ENCODE measurements around the gene GALNT9.
A peak's percentile ranks its signal among the peaks of the same experiment; 100 is the strongest.
"Not testable (repeated sequence)": the region's sequence is repeated elsewhere in the genome, so short reads cannot be mapped to it uniquely, and the experiment has no call there.

GALNT9 gene

DNA sequence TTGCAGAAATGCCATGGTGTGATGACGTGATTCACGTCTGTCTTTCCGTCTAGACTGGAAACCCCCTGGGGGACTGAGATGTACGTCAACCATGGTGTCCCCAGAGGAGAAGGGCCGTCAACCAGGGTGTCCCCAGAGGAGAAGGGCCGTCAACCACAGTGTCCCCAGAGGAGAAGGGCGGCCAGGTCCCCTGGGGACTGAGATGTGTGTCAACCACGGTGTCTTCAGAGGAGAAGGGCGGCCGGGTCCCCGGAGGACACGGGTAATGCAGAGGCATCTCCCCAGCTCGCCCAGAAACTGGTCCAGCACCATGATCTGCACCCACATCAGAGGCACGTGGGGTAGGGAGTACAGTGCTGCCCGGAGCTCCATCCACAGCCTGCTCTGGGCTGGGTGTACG is 30.6 kb upstream of the GALNT9 start:
- no peak for DNase-seq

DNA sequence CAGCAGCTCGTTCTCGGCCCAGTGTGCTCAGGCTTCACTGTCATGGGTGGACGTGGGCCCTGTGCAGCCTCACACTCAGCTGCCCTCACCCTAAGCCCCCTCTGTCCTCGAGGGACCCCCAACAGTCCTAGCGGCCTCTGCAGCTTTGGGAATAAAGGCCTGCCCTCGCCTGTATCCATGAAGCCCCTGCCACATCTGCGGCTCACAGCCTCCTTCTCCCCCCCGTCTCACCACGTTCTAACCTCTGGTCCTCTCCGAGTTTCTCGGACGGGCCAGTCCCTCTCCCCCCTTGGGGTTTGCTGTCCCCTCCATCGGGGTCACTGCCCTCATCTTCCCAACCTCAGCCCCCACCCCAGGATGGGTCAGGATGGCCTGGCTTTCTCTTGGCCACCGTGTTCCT is 30.2 kb upstream of the GALNT9 start:
- in situ Hi-C loops (cut with MboI; ENCODE audit: low pct_unique_long_range_greater_than_20kb, low sequenced_read_pairs) = no loop called here
- no peak for DNase-seq

More for the DNA sequence above, 30.6 kb upstream of the GALNT9 start:
- in situ Hi-C loops (cut with MboI; ENCODE audit: low pct_unique_long_range_greater_than_20kb, low sequenced_read_pairs) = no loop called here

DNA sequence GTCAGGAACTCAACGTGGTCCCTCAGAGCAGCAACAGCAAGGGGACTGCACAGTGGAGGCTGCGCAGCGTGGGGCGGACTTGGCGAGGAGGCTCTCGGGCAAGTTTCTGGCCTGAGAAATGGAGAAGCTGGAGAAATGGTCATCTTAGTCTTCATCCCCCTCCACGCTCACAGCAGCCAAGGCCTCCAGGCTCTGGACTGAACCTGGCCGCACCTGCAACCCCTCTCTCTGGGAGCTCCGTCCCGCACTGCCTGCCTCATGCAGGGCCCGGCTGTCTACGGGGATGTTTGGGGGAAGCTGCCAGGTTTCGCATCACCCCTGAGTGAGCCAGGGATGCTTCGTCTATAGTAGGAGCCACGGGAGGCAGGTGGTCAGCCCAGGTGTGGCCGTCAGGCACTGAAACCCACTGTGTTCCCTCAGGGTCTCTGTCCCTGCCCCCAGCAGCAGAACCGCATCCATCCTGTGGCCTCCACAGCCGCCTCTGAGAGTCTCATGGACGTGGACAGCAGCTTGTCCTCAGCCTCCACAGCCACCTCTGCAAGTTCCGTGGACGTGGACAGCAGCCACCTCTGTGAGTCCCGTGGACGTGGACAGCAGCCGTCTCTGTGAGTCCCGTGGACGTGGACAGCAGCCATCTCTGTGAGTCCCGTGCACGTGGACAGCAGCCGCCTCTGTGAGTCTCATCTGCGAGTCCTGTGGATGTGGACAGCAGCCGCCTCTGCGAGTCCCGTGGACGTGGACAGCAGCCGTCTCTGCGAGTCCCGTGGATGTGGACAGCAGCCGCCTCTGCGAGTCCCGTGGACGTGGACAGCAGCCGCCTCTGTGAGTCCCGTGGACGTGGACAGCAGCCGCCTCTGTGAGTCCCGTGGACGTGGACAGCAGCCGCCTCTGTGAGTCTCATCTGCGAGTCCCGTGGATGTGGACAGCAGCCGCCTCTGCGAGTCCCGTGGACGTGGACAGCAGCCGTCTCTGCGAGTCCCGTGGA is 29.1 kb upstream of the GALNT9 start:
- in situ Hi-C loops (cut with MboI; ENCODE audit: low pct_unique_long_range_greater_than_20kb, low sequenced_read_pairs); DNase-seq: not testable (repeated sequence)

DNA sequence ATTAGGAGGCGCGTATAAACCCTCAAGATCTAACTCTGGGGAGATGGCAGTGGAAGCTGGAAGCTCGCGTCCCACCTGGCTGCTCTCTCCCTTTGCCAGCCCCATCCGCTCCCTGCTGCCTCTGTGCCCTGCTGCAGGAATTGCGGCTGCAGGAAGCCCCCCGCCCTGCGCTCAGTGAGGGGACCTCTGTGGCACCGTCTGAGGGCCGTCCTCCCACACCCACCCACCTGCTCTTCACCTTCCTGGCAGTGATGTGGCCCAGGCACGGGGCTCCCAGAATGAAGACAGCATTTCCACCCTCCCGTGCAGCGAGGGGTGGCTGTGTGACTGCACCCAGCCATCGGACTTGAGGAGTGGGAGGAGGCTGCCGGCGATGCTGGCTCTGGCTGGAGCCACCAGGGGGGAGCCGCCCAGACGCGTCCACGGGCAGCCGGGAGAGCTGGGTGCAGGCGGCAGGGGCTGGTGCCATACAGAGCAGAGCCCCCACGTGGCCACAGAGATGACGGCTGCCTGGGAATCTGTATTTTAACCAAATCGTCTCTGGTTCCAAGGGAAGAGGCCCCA is 28.3 kb upstream of the GALNT9 start:
- DNase-seq = no peak
- in situ Hi-C loops (cut with MboI; ENCODE audit: low pct_unique_long_range_greater_than_20kb, low sequenced_read_pairs) = no loop called here

DNA sequence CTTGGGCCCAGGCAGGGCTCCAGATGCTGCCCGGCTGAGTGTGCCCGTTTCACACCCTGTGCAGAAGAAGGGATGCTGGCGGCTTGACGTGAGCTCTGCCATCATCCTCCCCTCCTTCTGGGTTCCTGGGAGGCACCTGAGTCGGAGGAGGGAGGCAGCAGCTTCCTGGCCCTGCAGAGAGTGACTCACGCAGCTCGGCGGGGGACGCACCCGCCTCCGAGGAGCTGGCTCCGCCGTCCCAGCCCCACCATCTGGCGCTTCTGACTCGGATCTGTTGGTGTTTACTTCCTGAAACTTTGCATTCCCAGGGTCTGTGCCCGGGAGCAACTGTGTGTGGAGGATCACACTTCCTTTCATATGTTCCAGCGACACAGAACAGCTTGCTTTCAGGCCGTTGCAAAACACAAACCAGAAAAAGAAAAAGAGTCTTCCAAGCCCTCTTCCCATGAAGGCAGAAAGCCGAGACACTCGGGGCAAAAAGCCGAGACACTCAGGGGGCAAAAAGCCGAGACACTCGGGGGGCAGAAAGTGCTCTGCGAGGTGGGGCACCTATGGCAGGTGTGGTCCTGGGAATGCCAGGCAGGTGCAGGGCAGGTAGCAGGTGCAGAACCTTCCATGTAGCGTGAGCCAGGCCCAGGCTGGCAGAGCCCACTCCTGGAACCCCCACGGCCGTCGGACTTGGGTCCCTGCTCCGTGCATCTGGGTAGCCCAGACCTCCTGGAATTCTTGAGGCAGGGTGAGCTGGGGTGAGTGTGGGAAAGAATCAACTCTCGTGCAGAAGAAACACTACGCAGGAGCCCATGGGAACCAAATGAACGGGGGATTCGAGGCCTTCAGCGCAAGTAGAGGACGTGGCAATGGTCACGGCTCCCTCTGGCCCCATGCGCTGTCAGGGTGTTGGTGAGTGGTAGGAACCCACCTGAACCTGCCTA is 27.6 kb upstream of the GALNT9 start:
- in situ Hi-C loops (cut with MboI; ENCODE audit: low pct_unique_long_range_greater_than_20kb, low sequenced_read_pairs) = no loop called here
- DNase-seq = peak; percentile 82

DNA sequence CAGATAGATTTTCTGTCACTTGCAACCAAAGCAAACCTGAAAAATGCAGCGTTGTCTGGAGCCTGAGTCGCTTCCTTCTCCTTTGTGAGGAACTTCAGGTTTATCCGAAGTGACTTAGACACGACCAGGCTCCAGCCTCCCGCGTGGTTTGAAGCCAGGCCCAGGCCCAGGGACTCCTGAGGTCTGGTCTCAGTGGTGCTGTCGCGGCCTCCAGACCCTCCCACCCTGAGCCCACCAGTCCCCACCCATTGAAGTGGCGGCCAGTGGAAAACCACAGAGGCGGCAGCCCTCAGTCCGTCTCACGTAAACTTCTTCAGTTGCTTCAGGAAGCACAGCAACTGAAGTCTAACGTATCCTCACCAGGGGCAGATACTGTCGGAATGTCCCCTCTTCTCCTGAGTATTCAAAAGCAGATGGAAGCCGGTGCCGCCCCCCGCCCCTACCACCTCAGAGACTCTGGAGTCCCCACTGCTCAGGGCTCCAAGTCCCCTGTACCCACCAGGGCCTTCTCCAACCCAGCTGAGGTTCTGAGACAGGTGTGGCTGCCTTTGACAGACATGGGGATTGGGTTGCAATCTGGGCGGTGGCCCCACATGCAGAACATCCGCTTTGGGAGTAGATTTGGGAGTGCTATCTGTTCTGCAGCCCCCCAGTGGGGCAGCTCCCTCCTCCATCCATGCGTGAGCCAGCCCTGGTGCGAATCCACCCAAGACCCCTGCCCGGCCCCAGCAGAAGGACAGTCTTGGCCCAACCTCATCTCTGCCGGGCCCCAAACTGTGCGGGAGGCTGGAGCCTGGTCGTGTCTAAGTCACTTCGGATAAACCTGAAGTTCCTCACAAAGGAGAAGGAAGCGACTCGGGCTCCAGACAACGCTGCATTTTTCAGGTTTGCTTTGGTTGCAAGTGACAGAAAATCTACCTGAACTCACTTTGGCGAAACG is 26.6 kb upstream of the GALNT9 start:
- DNase-seq = peak; percentile 11
- in situ Hi-C loops (cut with MboI; ENCODE audit: low pct_unique_long_range_greater_than_20kb, low sequenced_read_pairs) = no loop called here

DNA sequence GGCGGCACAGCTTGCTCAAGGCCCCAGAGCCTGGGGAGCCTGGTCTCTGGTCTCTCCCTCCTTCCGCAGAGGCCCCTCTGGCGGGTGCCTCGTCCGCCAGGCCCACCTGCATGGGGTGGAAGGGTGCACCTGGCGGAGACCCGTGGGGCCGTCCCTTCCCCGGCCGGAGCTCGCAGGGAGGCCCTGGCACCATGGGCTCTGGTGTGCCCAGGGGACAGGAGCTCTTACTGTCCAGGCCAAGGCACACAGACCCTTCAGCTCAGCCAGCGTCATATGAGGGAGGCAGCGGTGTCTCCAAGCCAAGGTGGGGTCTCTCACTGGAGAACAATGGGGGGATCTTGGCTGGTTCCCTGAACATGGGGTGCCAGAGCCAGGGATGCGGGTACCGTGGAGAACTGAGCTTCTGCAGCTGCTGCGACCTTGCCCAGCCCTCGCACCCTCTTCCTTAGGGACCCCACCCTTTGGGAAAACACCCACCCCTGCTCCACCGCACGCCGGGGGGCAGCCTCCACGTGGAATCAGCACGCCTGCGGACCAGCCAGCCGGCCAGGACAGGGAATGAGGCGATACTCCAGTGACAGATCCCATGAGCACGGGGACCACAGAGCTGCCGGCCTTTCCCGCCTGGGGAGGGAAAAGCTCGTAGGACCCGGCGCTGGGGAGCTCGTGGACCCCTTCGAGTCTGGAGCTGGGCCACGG is 25.7 kb upstream of the GALNT9 start:
- in situ Hi-C loops (cut with MboI; ENCODE audit: low pct_unique_long_range_greater_than_20kb, low sequenced_read_pairs) = no loop called here
- DNase-seq = no peak

DNA sequence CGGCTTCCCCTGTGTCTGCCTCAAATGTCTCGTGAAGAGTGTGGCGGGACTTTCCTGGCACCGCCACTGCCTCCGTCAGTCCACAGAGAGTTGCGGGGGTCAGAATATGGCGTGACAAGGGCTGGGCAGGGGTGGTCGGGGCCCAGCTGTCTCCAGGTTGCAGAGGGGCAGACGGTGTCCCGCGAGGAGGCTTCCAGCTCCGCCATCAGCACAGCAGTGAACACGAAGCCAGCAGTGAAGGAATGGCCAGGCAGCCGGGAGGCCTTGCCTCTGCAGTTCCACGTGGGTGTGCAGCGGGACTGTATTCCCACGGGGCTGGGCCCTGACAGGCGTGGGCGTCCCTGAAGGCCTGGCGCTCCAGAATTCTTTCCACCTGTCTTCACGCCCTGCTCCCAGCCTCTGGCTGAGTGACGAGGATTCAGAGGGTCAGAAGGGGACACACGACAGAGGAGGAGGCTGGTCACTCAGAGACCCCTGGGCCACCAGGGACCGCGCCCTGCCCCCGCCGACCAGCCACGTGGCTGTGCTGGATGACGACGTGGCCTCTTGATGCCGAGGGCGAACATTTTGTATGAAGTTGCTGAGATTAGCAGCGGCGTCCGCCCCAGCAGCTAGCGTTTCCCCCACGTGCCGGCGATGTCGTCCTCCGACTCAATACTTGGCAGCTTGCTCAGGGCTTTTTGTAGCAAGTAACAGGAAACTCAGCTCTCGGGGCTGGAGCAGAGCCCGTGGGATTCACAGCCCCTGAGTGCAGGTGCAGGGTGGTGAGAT is 25.0 kb upstream of the GALNT9 start:
- no peak for DNase-seq
- in situ Hi-C loops (cut with MboI; ENCODE audit: low pct_unique_long_range_greater_than_20kb, low sequenced_read_pairs) = no loop called here

DNA sequence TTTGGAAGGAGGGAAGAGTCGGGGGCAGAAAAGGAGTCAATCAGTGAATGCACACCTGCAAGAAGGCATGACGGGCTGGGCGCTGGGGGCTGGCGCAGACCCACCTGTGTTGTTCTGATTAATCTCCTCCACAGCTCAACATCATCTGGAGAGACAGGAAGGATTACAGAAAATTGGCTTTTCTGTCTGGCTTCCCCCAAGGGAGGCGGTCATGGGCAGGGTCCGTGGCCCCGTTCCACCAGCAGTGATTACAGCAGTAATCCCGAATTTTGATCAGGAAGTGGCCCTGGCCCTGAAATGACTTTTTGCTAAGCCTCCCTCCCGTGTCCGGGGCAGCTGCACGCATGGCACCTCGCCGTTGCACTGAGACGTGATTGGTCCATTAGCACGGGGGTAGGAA is 24.4 kb upstream of the GALNT9 start:
- no peak for DNase-seq
- in situ Hi-C loops (cut with MboI; ENCODE audit: low pct_unique_long_range_greater_than_20kb, low sequenced_read_pairs) = no loop called here

DNA sequence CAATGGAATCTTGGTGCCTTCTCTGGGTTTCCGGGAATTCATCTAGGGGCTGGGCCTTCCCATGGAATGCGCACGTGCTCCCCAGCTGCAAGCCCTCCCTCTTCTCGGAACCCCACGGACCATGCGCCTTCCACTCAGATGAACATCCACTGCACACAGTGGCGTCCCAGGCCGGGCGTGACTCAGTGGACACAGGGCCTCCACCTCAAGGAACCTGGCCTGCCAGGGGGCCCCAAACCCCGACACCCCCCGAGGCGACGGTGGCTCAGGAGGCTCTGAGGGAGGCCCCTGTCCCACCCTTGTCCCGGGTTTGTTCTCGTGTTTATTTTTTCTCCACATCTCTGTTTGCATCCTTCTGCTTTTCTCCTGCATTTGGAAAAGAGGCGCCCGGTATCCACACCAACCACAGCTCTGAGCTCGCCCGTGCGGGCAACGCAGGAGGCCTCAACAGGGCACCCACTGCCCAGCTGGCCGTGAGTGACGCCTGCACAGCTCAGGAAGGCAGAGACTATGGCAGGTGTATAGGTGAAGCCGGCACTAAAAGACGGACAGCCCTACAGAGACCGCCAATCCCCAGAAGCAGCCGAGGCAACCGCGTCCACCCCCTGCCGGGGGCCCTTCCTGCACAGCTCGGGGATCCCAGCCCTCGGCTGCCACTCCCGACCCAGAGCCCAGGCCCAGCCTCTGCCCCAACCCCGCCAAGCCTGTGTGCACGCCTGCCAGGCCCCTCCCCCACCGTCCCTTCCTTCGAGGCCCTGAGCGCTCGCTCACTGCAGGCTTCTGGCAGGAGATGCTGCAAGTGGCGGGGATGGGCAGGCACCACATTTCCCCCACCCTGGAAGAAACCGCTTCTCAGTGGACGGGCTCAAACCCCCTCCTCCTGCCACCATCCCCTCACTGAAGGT is 23.8 kb upstream of the GALNT9 start:
- in situ Hi-C loops (cut with MboI; ENCODE audit: low pct_unique_long_range_greater_than_20kb, low sequenced_read_pairs) = no loop called here
- DNase-seq = no peak

DNA sequence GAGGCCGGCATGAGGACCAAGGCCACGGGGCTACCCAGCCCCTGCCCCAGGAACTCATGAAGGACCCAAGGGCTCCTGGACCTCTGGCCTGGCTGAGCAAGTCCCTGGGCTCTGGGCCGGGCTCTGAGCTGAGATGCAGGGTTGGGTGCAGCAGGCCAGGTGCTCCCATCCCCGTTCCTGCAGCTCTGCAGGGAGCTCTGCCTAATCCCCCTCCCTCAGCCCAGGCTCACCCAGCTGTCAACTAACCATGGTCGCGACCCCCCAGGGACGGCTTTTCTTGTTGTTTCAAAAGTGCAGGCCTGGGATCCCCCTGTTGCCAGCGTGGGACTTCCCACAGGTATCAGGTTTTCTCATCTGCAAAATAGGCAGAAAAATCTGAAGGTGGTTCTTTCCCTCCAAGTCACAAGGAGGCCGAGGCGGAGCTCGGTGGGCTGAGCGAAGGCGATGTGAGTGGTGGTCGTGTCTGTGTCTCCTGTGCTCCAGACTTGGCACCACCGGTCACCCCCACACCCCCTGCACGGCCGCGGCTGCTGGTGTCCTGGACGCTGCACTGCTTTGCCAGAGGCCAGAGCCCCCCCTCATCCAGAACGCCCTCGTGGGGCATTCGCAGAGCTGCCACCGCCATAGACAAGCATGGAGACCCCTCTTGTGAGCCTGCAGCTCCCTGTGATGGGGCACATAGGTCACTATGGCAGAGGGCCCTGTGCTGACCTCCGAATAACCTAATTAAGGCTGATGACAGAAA is 22.5 kb upstream of the GALNT9 start:
- no peak for DNase-seq
- in situ Hi-C loops (cut with MboI; ENCODE audit: low pct_unique_long_range_greater_than_20kb, low sequenced_read_pairs) = no loop called here

DNA sequence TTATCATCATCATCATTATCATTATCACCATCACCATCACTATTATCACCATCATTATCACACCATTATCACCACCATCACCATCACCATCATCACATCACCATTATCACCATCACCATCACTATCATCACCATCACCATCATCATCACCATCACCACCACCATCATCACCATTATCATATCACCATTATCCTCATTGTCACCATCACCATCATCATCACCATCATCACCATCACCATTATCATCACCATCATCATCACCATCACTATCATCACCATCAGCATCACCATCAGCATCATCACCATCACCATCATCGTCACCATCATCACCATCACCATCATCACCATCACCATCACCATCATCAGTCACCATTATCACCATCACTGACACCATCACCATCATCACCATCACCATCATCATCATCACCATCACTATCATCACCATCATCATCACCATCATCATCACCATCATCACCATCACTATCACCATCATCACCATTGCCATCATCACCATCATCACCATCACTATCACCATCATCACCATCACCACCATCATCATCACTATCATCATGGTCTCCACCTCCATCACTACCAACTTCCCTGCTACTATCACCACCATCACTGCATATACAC is 20.2 kb upstream of the GALNT9 start:
- in situ Hi-C loops (cut with MboI; ENCODE audit: low pct_unique_long_range_greater_than_20kb, low sequenced_read_pairs) = no loop called here
- no peak for DNase-seq

DNA sequence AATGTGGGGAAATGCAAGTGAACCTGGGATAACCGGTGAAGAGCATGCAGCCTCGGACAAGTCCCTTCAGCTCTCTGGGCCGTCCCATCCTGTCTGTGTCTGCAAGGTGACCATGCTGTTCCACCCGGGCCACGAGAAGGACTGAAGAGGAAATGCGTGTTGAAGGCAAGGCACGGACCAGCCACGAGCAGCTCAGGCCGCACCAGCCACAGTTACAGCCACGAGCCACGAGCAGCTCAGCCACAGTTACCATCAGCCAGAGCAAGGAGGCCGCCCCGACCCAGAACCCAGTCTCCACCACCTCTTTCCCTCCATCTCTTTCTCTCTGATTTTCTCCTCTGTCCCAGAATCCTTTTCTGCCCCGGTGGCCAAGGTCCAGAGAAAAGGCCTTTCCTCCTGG is 18.8 kb upstream of the GALNT9 start:
- DNase-seq = no peak

DNA sequence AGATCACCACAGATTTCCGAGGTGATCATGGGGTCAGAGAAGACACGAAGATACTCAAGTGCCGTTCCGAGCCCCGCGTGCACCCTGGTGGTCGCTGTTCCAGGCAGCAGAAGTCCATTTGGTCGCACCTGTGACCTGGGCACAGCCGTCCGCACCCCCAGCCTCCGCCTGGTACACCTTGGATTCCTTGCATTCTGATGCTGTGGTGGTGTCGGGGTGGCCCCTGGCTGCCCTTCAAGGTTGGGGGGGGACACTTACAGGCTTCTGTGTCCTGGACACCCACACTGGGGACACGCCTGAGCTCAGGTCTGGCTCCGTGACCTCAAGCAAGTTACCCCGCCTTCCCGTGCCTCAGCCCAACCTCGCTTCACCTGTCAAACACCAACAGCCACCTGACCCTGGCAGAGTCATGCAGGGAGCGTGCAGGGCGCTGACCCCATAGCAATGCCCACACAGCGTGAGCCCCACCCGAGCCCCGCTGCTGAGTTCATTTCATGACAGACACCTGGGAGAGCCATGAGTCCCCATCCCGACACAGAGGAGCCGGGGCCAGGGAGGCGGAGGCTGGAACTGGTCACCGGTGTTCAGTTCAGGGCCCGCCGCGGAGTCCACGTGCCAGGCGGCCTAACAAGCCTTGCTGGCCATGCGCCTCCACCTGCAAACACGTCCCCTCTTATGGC is 17.9 kb upstream of the GALNT9 start:
- DNase-seq = no peak

More for the DNA sequence above, 18.8 kb upstream of the GALNT9 start:
- in situ Hi-C loops (cut with MboI; ENCODE audit: low pct_unique_long_range_greater_than_20kb, low sequenced_read_pairs) = no loop called here

More for the DNA sequence above, 17.9 kb upstream of the GALNT9 start:
- in situ Hi-C loops (cut with MboI; ENCODE audit: low pct_unique_long_range_greater_than_20kb, low sequenced_read_pairs) = no loop called here
